GM23338 (cell line): Measurements from ENCODE around the gene DNAJC12. TPM values are rescaled to one million over a fixed set of nuclear protein-coding genes. Genes with fewer than 3 reads are reported as not detected.

ENCODE experiments used
- ATAC-seq: fragments of 200-7000 bp; cut with Tn5 transposase; 3 replicates; pipeline ENCODE4 v1.9.1; 2020
- DNase-seq: peaks from one replicate; pipeline ENCODE4 v3.0.0-alpha.2; 2015; ENCODE audit warnings: low spot score
- H2AFZ ChIP-seq: fragments of 200-600 bp; sonication (generic); 2 replicates; pipeline ENCODE4 v1.8.0; 2016; ENCODE audit warnings: antibody characterized with exemption, mild to moderate bottlenecking, moderate library complexity
- H3F3A ChIP-seq: fragments of 200-600 bp; sonication (generic); replicated peaks from 2 replicates; pipeline ENCODE4 v1.8.0; 2017; ENCODE audit warnings: antibody characterized with exemption, mixed run types, low read depth
- H3K27ac ChIP-seq: fragments of 200-600 bp; sonication (generic); 2 replicates; pipeline ENCODE4 v1.6.1; 2016; ENCODE audit warnings: low read depth
- H3K27me3 ChIP-seq: fragments of 200-600 bp; sonication (generic); 2 replicates; pipeline ENCODE4 v1.8.0; 2016; ENCODE audit warnings: mild to moderate bottlenecking, mixed run types, moderate library complexity; ENCODE audit not compliant: insufficient read depth
- H3K36me3 ChIP-seq: fragments of 200-600 bp; sonication (generic); 2 replicates; pipeline ENCODE4 v1.8.0; 2016; ENCODE audit warnings: mild to moderate bottlenecking; ENCODE audit not compliant: insufficient read depth
- H3K4me1 ChIP-seq: fragments of 200-600 bp; sonication (generic); 2 replicates; pipeline ENCODE4 v1.8.0; 2016; ENCODE audit warnings: mild to moderate bottlenecking, moderate library complexity; ENCODE audit not compliant: insufficient read depth
- H3K4me2 ChIP-seq: fragments of 200-600 bp; sonication (generic); 2 replicates; pipeline ENCODE4 v1.7.1; 2017; ENCODE audit warnings: mixed run types
- H3K4me3 ChIP-seq: fragments of 200-600 bp; sonication (generic); 2 replicates; pipeline ENCODE4 v1.6.1; 2016; ENCODE audit warnings: mixed run types
- H3K79me2 ChIP-seq: fragments of 200-600 bp; sonication (generic); replicated peaks from 2 replicates; pipeline ENCODE4 v1.8.0; 2017; ENCODE audit warnings: mild to moderate bottlenecking; ENCODE audit not compliant: insufficient read depth
- H3K9me2 ChIP-seq: fragments of 200-600 bp; sonication (generic); 2 replicates; pipeline ENCODE4 v1.8.0; 2017; ENCODE audit not compliant: insufficient read depth
- H4K20me1 ChIP-seq: fragments of 200-600 bp; sonication (generic); replicated peaks from 2 replicates; pipeline ENCODE4 v1.8.0; 2017; ENCODE audit warnings: mild to moderate bottlenecking; ENCODE audit not compliant: insufficient read depth
- H3K27ac Mint-ChIP-seq: 2 replicates; pipeline ENCODE4 v1.8.0; 2020; ENCODE audit warnings: inconsistent platforms, mild to moderate bottlenecking, moderate library complexity, mixed read lengths
- H3K27me3 Mint-ChIP-seq: 3 replicates; pipeline ENCODE4 v1.8.0; 2022; ENCODE audit warnings: low read depth, mild to moderate bottlenecking, moderate library complexity, mixed read lengths, inconsistent platforms; ENCODE audit not compliant: insufficient read depth, poor library complexity
- H3K36me3 Mint-ChIP-seq: 3 replicates; pipeline ENCODE4 v1.8.0; 2021; ENCODE audit warnings: low read depth, mild to moderate bottlenecking, inconsistent platforms, moderate library complexity, mixed read lengths
- H3K4me1 Mint-ChIP-seq: 3 replicates; pipeline ENCODE4 v1.8.0; 2020; ENCODE audit warnings: mild to moderate bottlenecking, inconsistent platforms, mixed read lengths
- H3K4me3 Mint-ChIP-seq: 3 replicates; pipeline ENCODE4 v1.8.0; 2021; ENCODE audit warnings: moderate library complexity, mild to moderate bottlenecking, inconsistent platforms, mixed read lengths
- H3K9me3 Mint-ChIP-seq: 3 replicates; pipeline ENCODE4 v1.8.0; 2020; ENCODE audit warnings: moderate library complexity, mild to moderate bottlenecking, inconsistent platforms, mixed read lengths
- CREB1 ChIP-seq: fragments of 250-450 bp; sonication (Bioruptor Pico); IDR thresholded peaks from 2 replicates; pipeline ENCODE4 v1.5.0; 2020; ENCODE audit warnings: low read depth, mild to moderate bottlenecking, moderate library complexity
- CTCF ChIP-seq, 2 experiments: fragments of 200-600 bp in 1 of 2; sonication (generic) in 1 of 2; conservative IDR thresholded peaks; 2 replicates each; pipeline versions ENCODE4 v1.5.1 to v1.6.1; 2016 to 2017; ENCODE audit warnings: antibody characterized with exemption in 2 of 2, low read depth in 2 of 2, mild to moderate bottlenecking in 2 of 2, moderate library complexity in 1 of 2
- EZH2 ChIP-seq: fragments of 200-600 bp; sonication (generic); IDR thresholded peaks from one replicate; pipeline ENCODE4 v1.8.0; 2017; ENCODE audit warnings: antibody characterized with exemption, mild to moderate bottlenecking, low read depth; ENCODE audit not compliant: unreplicated experiment
- EZH2phosphoT487 ChIP-seq: fragments of 200-600 bp; sonication (generic); IDR thresholded peaks from one replicate; pipeline ENCODE4 v1.8.1; 2018; ENCODE audit warnings: antibody characterized with exemption; ENCODE audit not compliant: unreplicated experiment
- JUNB ChIP-seq: IDR thresholded peaks from one replicate; pipeline ENCODE4 v1.6.1; 2016; ENCODE audit warnings: antibody characterized with exemption; ENCODE audit not compliant: unreplicated experiment
- NANOG ChIP-seq: IDR thresholded peaks from 2 replicates; pipeline ENCODE4 v1.6.1; 2016; ENCODE audit warnings: antibody characterized with exemption, borderline replicate concordance
- POLR2AphosphoS5 ChIP-seq: IDR thresholded peaks from 2 replicates; pipeline ENCODE4 v1.6.1; 2016; ENCODE audit warnings: antibody characterized with exemption, low read depth
- REST ChIP-seq: IDR thresholded peaks from one replicate; pipeline ENCODE4 v1.6.1; 2018; ENCODE audit warnings: antibody characterized with exemption; ENCODE audit not compliant: unreplicated experiment
- STAT1 ChIP-seq: IDR thresholded peaks from one replicate; pipeline ENCODE4 v1.6.1; 2016; ENCODE audit warnings: antibody characterized with exemption; ENCODE audit not compliant: unreplicated experiment
- ZNF114 ChIP-seq: fragments of 250-450 bp; sonication (Bioruptor Pico); IDR thresholded peaks from 2 replicates; pipeline ENCODE4 v1.5.0; 2020; ENCODE audit warnings: mild to moderate bottlenecking, moderate library complexity
- ZNF331 ChIP-seq: fragments of 250-450 bp; sonication (Bioruptor Pico); IDR thresholded peaks from 2 replicates; pipeline ENCODE4 v1.5.0; 2020; ENCODE audit warnings: low read depth, mild to moderate bottlenecking, moderate library complexity
- ZNF462 ChIP-seq: fragments of 250-450 bp; sonication (Bioruptor Pico); IDR thresholded peaks from 2 replicates; pipeline ENCODE4 v1.5.0; 2020; ENCODE audit warnings: mild to moderate bottlenecking, moderate library complexity
- polyA plus RNA-seq: library from polyadenylated mRNA; unstranded; fragments of >200 nt; fragmentation: Nextera tagmentation; extraction: Ambion mirVana; gene quantifications from 2 replicates; pipeline ENCODE4 v1.2.1, GENCODE V29; 2016
- total RNA-seq: library from RNA; depleted of rRNA; stranded (reverse); fragments of >200 nt; shearing (Covaris generic); gene quantifications from 2 replicates; pipeline ENCODE4 v1.2.3, GENCODE V29; 2014
- TF ChIP-seq, protein P1 (sequence below): IDR thresholded peaks from 2 replicates; pipeline ENCODE4 v1.6.1; 2016; ENCODE audit warnings: antibody characterized with exemption

Gene DNAJC12
- total and polyA plus RNA-seq, 2 experiments from 2014 or later: 2.2 to 4.5 TPM

DNA sequence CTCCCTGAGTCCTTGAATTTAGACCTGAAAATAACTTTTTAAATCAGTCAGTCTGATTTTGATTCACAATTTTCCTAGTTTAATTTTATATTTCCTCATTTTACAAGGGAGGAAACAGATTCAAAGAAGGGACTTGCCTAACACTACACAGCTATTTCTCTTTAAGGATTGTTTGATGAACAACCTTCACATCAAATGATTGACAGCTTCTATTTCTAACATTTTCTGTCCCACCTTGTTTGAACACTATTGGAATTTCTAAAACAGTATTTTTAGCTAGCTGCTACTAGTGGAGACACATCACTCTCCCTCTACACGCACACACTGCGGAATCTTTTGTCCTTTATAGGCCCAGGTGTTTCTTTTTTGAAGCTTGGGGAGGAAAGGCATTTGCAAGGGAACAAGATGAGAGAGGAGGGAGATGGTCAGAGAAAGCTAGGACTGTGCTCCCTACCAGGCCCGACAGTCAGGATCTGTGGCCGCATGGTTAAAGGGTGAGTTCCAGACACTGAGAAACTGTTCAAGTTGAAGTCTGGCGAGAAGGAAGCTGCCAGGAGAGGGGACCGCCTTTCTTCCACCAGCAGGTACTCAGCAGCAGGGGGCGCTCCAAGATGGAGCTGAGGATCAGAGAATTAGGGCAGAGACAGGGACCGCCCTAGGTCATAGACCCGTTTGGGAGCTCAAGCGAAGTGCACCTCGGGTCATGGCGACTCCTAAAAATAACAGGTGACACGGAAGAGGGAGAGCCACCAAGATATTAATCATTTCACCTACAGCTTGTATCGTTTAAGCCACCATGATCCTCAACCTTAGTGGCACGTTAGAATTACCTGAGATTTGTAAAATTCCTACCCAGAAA, 49.7 kb downstream of the DNAJC12 start:
- no peak overlapping the region for H3K27ac ChIP-seq
- H3K4me1 Mint-ChIP-seq: peaks cover 25% of the 10 kb centered on the region
- ATAC-seq (peak; percentile 98), DNase-seq (peak; percentile 95)
- H3K4me3 ChIP-seq: no peak overlapping the region
- peak; percentile 77 for TF ChIP-seq ZNF462 (CRISPR knock-in tag)
- TF ChIP-seq, protein P1, sequence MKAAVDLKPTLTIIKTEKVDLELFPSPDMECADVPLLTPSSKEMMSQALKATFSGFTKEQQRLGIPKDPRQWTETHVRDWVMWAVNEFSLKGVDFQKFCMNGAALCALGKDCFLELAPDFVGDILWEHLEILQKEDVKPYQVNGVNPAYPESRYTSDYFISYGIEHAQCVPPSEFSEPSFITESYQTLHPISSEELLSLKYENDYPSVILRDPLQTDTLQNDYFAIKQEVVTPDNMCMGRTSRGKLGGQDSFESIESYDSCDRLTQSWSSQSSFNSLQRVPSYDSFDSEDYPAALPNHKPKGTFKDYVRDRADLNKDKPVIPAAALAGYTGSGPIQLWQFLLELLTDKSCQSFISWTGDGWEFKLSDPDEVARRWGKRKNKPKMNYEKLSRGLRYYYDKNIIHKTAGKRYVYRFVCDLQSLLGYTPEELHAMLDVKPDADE: no peak
- TF ChIP-seq JUNB: no peak
- TF ChIP-seq EZH2phosphoT487: no peak
- TF ChIP-seq REST: no peak
- no peak for TF ChIP-seq ZNF331 (CRISPR knock-in tag)
- no peak for TF ChIP-seq POLR2AphosphoS5
- 0 out of 2 replicates have a peak, but pooled peaks have one; percentile 39 for TF ChIP-seq CREB1 (CRISPR knock-in tag)
- TF ChIP-seq ZNF114 (CRISPR knock-in tag): 0 out of 2 replicates have a peak, but pooled peaks have one; percentile 30
- no peak for TF ChIP-seq EZH2
- TF ChIP-seq NANOG: no peak
- peak; percentile 93 to 97 for TF ChIP-seq CTCF (conservative IDR thresholded peaks at IDR 0.05; ENCODE audit: low read depth in 2 of 2)
- no peak for TF ChIP-seq STAT1
- no peak overlapping the region for H3K27ac Mint-ChIP-seq
- H2AFZ ChIP-seq: peak overlapping the region; percentile 74
- no peaks in the 10 kb centered on the region for H3K36me3 Mint-ChIP-seq
- no peaks in the 10 kb centered on the region for H3K36me3 ChIP-seq
- H3K9me2 ChIP-seq: no peaks in the 10 kb centered on the region
- H3K79me2 ChIP-seq: no peaks in the 10 kb centered on the region
- H3K27me3 Mint-ChIP-seq: peaks cover 5% of the 10 kb centered on the region
- H3K4me1 ChIP-seq: peaks cover 25% of the 10 kb centered on the region
- H3F3A ChIP-seq: no peaks in the 10 kb centered on the region
- no peak overlapping the region for H3K4me3 Mint-ChIP-seq
- no peaks in the 10 kb centered on the region; the same call in 2 of the 3 replicates for H3K9me3 Mint-ChIP-seq
- no peaks in the 10 kb centered on the region for H3K27me3 ChIP-seq
- no peaks in the 10 kb centered on the region for H4K20me1 ChIP-seq
- no peak overlapping the region for H3K4me2 ChIP-seq
